ENCODE results near the gene GCLC. TPM values are rescaled to one million over a fixed set of nuclear protein-coding genes. Genes with fewer than 3 reads are reported as not detected.

GCLC gene
- total RNA-seq, 1 donor from 2014 or later: 26.0 TPM

DNA sequence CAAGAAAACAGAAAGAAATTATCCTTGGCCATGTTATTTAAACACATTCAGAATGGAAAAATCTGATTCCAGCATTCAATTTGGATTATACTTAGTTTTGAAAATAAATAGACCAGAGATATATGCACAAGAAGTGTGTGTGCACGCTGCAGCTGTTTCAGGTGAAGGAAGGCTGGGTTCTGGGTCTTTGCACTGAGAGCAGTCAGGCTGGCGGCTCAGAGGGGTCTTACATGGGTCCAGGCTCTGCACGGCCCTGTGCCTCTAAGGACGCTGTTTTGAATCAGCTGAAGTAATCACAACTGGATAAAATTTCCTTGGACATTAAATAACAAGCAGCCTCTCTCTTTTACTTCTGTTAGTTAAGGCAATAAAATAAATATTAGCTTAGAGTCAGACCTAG, 31.8 kb downstream of the GCLC start:
- Histone ChIP-seq H4K20me1 (ENCODE audit: low read depth) (no peaks in the 10 kb centered on the region), H3F3A (ENCODE audit: low read depth) (no peaks in the 10 kb centered on the region), H3K36me3 (no peaks in the 10 kb centered on the region), H3K9ac (no peak overlapping the region), H3K27me3 (no peaks in the 10 kb centered on the region), H3K4me3 (no peak overlapping the region), H3K9me3 (ENCODE audit: low read depth) (no peaks in the 10 kb centered on the region), H3K27ac (no peak overlapping the region), H3K79me2 (ENCODE audit: low read depth) (no peaks in the 10 kb centered on the region), H3K4me2 (no peak overlapping the region), H2AFZ (replicated peaks) (no peak overlapping the region), H3K4me1 (no peaks in the 10 kb centered on the region)
- no peaks in the 10 kb centered on the region for H3K9me3 Mint-ChIP-seq
- no peaks in the 10 kb centered on the region for H3K27me3 Mint-ChIP-seq (ENCODE audit: insufficient read depth, low read depth)
- no peak overlapping the region for H3K27ac Mint-ChIP-seq
- TF ChIP-seq EZH2 (IDR thresholded peaks at IDR 0.05): no peak
- no peak for TF ChIP-seq EZH2phosphoT487 (IDR thresholded peaks at IDR 0.05)
- TF ChIP-seq, protein P1, sequence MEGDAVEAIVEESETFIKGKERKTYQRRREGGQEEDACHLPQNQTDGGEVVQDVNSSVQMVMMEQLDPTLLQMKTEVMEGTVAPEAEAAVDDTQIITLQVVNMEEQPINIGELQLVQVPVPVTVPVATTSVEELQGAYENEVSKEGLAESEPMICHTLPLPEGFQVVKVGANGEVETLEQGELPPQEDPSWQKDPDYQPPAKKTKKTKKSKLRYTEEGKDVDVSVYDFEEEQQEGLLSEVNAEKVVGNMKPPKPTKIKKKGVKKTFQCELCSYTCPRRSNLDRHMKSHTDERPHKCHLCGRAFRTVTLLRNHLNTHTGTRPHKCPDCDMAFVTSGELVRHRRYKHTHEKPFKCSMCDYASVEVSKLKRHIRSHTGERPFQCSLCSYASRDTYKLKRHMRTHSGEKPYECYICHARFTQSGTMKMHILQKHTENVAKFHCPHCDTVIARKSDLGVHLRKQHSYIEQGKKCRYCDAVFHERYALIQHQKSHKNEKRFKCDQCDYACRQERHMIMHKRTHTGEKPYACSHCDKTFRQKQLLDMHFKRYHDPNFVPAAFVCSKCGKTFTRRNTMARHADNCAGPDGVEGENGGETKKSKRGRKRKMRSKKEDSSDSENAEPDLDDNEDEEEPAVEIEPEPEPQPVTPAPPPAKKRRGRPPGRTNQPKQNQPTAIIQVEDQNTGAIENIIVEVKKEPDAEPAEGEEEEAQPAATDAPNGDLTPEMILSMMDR (IDR thresholded peaks at IDR 0.05): no peak
- no peak overlapping the region for H3K4me3 Mint-ChIP-seq
- peaks cover 17% of the 10 kb centered on the region for H3K36me3 Mint-ChIP-seq
- H3K4me1 Mint-ChIP-seq: no peaks in the 10 kb centered on the region
- no peak for DNase-seq (ENCODE audit: low spot score)

DNA sequence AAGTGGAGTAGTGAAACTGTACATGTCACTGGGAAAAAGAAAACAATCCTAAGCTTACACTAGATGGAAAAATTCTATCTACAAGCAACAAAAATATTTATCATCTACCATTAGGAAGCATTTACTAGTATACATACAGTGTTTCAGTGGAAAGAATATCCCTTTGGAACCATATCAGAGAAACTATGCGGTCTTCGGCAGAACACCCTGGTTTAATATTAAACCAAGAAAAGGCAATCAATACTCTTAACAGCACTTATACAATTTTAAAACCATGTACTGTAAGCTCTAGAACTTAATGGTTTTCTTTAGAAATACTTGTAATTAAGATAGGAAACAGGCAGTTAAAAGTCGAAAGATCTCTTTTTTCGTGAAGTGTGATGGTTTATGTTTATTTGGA, 32.3 kb downstream of the GCLC start:
- Histone ChIP-seq H3K9ac (no peak overlapping the region), H3K9me3 (ENCODE audit: low read depth) (no peaks in the 10 kb centered on the region), H3K4me3 (no peak overlapping the region), H4K20me1 (ENCODE audit: low read depth) (no peaks in the 10 kb centered on the region), H3K79me2 (ENCODE audit: low read depth) (no peaks in the 10 kb centered on the region), H3K36me3 (no peaks in the 10 kb centered on the region), H3F3A (ENCODE audit: low read depth) (no peaks in the 10 kb centered on the region), H2AFZ (replicated peaks) (no peak overlapping the region), H3K4me1 (no peaks in the 10 kb centered on the region), H3K27me3 (no peaks in the 10 kb centered on the region), H3K4me2 (no peak overlapping the region), H3K27ac (no peak overlapping the region)
- no peaks in the 10 kb centered on the region for H3K27me3 Mint-ChIP-seq (ENCODE audit: insufficient read depth, low read depth)
- no peaks in the 10 kb centered on the region for H3K9me3 Mint-ChIP-seq
- TF ChIP-seq, protein P1 (IDR thresholded peaks at IDR 0.05): no peak
- TF ChIP-seq EZH2phosphoT487 (IDR thresholded peaks at IDR 0.05): no peak
- no peak for TF ChIP-seq EZH2 (IDR thresholded peaks at IDR 0.05)
- H3K27ac Mint-ChIP-seq: no peak overlapping the region
- no peaks in the 10 kb centered on the region for H3K4me1 Mint-ChIP-seq
- H3K36me3 Mint-ChIP-seq: peaks cover 17% of the 10 kb centered on the region
- no peak for DNase-seq (ENCODE audit: low spot score)
- H3K4me3 Mint-ChIP-seq: no peak overlapping the region

DNA sequence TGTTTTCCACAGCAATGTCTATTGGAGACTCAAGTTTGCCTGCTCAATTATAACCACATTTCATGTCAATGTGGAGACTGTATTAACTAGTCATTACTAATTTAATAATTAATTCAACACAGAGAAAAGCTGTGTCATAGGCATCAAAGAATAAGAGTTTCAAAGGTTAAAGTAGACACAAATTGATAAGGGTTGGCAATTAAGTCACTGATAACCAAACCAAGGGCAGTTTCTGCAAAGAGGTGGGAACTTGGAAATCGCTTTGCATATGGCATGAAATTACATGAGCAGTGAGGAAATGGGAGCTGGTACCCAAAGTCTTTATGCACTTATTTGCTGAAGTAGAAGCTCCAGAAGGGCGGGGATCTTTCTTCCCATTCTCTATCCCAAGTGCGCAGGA, 34.2 kb downstream of the GCLC start:
- H3K4me2 ChIP-seq: no peak overlapping the region
- Mint-ChIP-seq H3K36me3 (peaks cover 15% of the 10 kb centered on the region), H3K9me3 (no peaks in the 10 kb centered on the region), H3K27me3 (ENCODE audit: insufficient read depth, low read depth) (no peaks in the 10 kb centered on the region), H3K4me1 (no peaks in the 10 kb centered on the region), H3K4me3 (no peak overlapping the region), H3K27ac (no peak overlapping the region)
- no peaks in the 10 kb centered on the region for H4K20me1 ChIP-seq (ENCODE audit: low read depth)
- H3K27ac ChIP-seq: no peak overlapping the region
- H2AFZ ChIP-seq (replicated peaks): no peak overlapping the region
- no peak for DNase-seq (ENCODE audit: low spot score)
- no peaks in the 10 kb centered on the region for H3K4me1 ChIP-seq
- no peak for TF ChIP-seq EZH2 (IDR thresholded peaks at IDR 0.05)
- TF ChIP-seq, protein P1 (IDR thresholded peaks at IDR 0.05): no peak
- no peak for TF ChIP-seq EZH2phosphoT487 (IDR thresholded peaks at IDR 0.05)
- H3K27me3 ChIP-seq: no peaks in the 10 kb centered on the region
- peaks cover 2% of the 10 kb centered on the region for H3K36me3 ChIP-seq
- H3K79me2 ChIP-seq (ENCODE audit: low read depth): no peaks in the 10 kb centered on the region
- no peaks in the 10 kb centered on the region for H3K9me3 ChIP-seq (ENCODE audit: low read depth)
- H3K4me3 ChIP-seq: no peak overlapping the region
- H3K9ac ChIP-seq: no peak overlapping the region
- no peaks in the 10 kb centered on the region for H3F3A ChIP-seq (ENCODE audit: low read depth)

Measured in neural progenitor cell (in vitro differentiated cells).